HuH-7.5 (cell line): Measurements from ENCODE around the gene SKI.

Experiments
- DNase-seq: peaks from one replicate; pipeline ENCODE4 v3.0.0; 2011; ENCODE audit warnings: low spot score

SKI gene

GRCh38 chr1:2194319-2194897 lies 33.7 kb upstream of the SKI start, which contains the start of gene FAAP20:
Gene FAAP20 (minus strand): TSS chr1:2194772. CDS start chr1:2194749, 23 bp downstream.
- DNase-seq, result peak; percentile 77

- DNase-seq, result peak; percentile 96
Observed at GRCh38 chr1:2194898-2195673, 33.0 kb upstream of the SKI start.

- no peak for DNase-seq
Observed at GRCh38 chr1:2195785-2196184, 32.3 kb upstream of the SKI start.

- no peak for DNase-seq
Observed at GRCh38 chr1:2196901-2197638, 31.0 kb upstream of the SKI start.

GRCh38 chr1:2197707-2198165 lies 30.4 kb upstream of the SKI start:
- no peak for DNase-seq

- no peak for DNase-seq
Observed at GRCh38 chr1:2198571-2198970, 29.5 kb upstream of the SKI start.

GRCh38 chr1:2199042-2199810 lies 28.9 kb upstream of the SKI start:
- DNase-seq, result peak; percentile 98

GRCh38 chr1:2200308-2200943 lies 27.7 kb upstream of the SKI start:
- no peak for DNase-seq

GRCh38 chr1:2201062-2201461 lies 27.1 kb upstream of the SKI start:
- DNase-seq, result no peak

- DNase-seq, result no peak
Observed at GRCh38 chr1:2202008-2202575, 26.0 kb upstream of the SKI start.

- no peak for DNase-seq
Observed at GRCh38 chr1:2202843-2203601, 25.1 kb upstream of the SKI start.

- DNase-seq, result no peak
Observed at GRCh38 chr1:2203671-2204414, 24.3 kb upstream of the SKI start.

- DNase-seq, result peak; percentile 92
Observed at GRCh38 chr1:2204415-2205190, 23.5 kb upstream of the SKI start.

- DNase-seq, result peak; percentile 87
Observed at GRCh38 chr1:2205191-2205952, 22.7 kb upstream of the SKI start.

- no peak for DNase-seq
Observed at GRCh38 chr1:2206813-2207487, 21.2 kb upstream of the SKI start.

- peak; percentile 88 for DNase-seq
Observed at GRCh38 chr1:2208309-2209239, 19.5 kb upstream of the SKI start.
